H1 (cell line): ENCODE results near the gene NUP50. TPM values are rescaled to one million over a fixed set of nuclear protein-coding genes. Genes with fewer than 3 reads are reported as not detected.

Experiments used
- CTCF ChIA-PET: fragments of 300-600 bp; sonication (Branson Sonifier 250); formaldehyde crosslinking; loops from one replicate; lab custom pipeline; 2021; ENCODE audit not compliant: partially characterized antibody; lab: Charles Lee
- POLR2A ChIA-PET: fragments of 300-600 bp; sonication (Branson Sonifier 250); formaldehyde crosslinking; loops from one replicate; lab custom pipeline; 2021; ENCODE audit warnings: inconsistent platforms; ENCODE audit not compliant: partially characterized antibody; lab: Charles Lee
- DNase-seq, 2 experiments: peaks; one replicate each; pipeline versions ENCODE4 v3.0.0 to v3.0.0-alpha.2; 2010 to 2022; ENCODE audit warnings: low spot score in 2 of 2, low read depth in 1 of 2, mixed read lengths in 1 of 2
- FAIRE-seq: peaks from 2 replicates; lab custom pipeline; 2011; peaks lifted over from hg19 to GRCh38; lab: Jason Lieb, UNC
- H2AFZ ChIP-seq: 2 replicates; pipeline ENCODE4 v1.8.1; 2012; ENCODE audit warnings: low read length, inconsistent platforms
- H2AK5ac ChIP-seq: 2 replicates; pipeline ENCODE4 v1.6.1; 2013; ENCODE audit warnings: low read depth, low read length
- H2BK120ac ChIP-seq: replicated peaks from 2 replicates; pipeline ENCODE3; 2013; ENCODE audit warnings: low read depth, low read length, inconsistent platforms
- H2BK12ac ChIP-seq: 2 replicates; pipeline ENCODE4 v1.6.1; 2013; ENCODE audit warnings: low read depth, low read length
- H2BK15ac ChIP-seq: 2 replicates; pipeline ENCODE4 v1.6.1; 2013; ENCODE audit warnings: low read length
- H2BK20ac ChIP-seq: 2 replicates; pipeline ENCODE4 v1.6.1; 2013; ENCODE audit warnings: low read length
- H2BK5ac ChIP-seq: 2 replicates; pipeline ENCODE4 v1.6.1; 2013; ENCODE audit warnings: low read depth, low read length
- H3K14ac ChIP-seq: 2 replicates; pipeline ENCODE4 v1.6.1; 2013; ENCODE audit warnings: inconsistent platforms; ENCODE audit not compliant: insufficient read length
- H3K18ac ChIP-seq: 2 replicates; pipeline ENCODE4 v1.6.1; 2013; ENCODE audit warnings: low read length; ENCODE audit errors: extremely low read depth
- H3K23ac ChIP-seq: 2 replicates; pipeline ENCODE4 v1.6.1; 2013; ENCODE audit warnings: inconsistent platforms; ENCODE audit not compliant: insufficient read length
- H3K23me2 ChIP-seq: 2 replicates; pipeline ENCODE4 v1.6.1; 2013; ENCODE audit warnings: low read depth, low read length
- H3K27ac ChIP-seq: 2 replicates; pipeline ENCODE4 v1.6.1; 2011; ENCODE audit warnings: low read depth, low read length, inconsistent platforms
- H3K27me3 ChIP-seq, 4 experiments: replicated peaks in 1 of 4; 1 replicate in 1 of 4; 2 replicates in 3 of 4; pipeline versions ENCODE4 v1.6.1 to v1.8.1; 2011 to 2013; ENCODE audit warnings: low read length in 3 of 4, mild to moderate bottlenecking in 3 of 4, inconsistent platforms in 2 of 4, mixed read lengths in 2 of 4, moderate library complexity in 1 of 4; ENCODE audit not compliant: control insufficient read depth in 3 of 4, insufficient read depth in 3 of 4; ENCODE audit errors: extremely low read depth in 1 of 4
- H3K36me3 ChIP-seq, 4 experiments: 2 replicates each; pipeline versions ENCODE4 v1.6.1 to v1.8.1; 2011 to 2013; ENCODE audit warnings: mild to moderate bottlenecking in 4 of 4, low read length in 3 of 4, moderate library complexity in 2 of 4, control low read depth in 1 of 4, inconsistent platforms in 1 of 4; ENCODE audit not compliant: insufficient read depth in 4 of 4, control insufficient read depth in 2 of 4
- H3K4ac ChIP-seq: replicated peaks from 2 replicates; pipeline ENCODE3; 2013; ENCODE audit warnings: low read length, low read depth, mixed read lengths, inconsistent platforms; ENCODE audit not compliant: insufficient read length
- H3K4me1 ChIP-seq, 4 experiments: replicated peaks in 1 of 4; 1 replicate in 1 of 4; 2 replicates in 3 of 4; pipeline versions ENCODE4 v1.6.1 to v1.8.1; 2011 to 2013; ENCODE audit warnings: low read length in 3 of 4, inconsistent platforms in 2 of 4, mixed read lengths in 1 of 4; ENCODE audit not compliant: insufficient read depth in 4 of 4, control insufficient read depth in 3 of 4
- H3K4me2 ChIP-seq, 2 experiments: 2 replicates each; pipeline versions ENCODE4 v1.6.1 to v1.8.1; 2011 to 2013; ENCODE audit warnings: low read depth in 2 of 2, low read length in 2 of 2, control low read depth in 1 of 2, inconsistent platforms in 1 of 2, mild to moderate bottlenecking in 1 of 2; ENCODE audit not compliant: insufficient read depth in 1 of 2
- H3K4me3 ChIP-seq, 4 experiments: fragments of 200-600, 300-600 bp in 1 of 4; sonication (generic), shearing (Covaris generic), sonication (Bioruptor Twin) in 1 of 4; 2 replicates each; pipeline versions ENCODE4 v1.5.1 to v1.8.1; 2011 to 2016; ENCODE audit warnings: low read length in 4 of 4, low read depth in 3 of 4, control low read depth in 2 of 4, inconsistent platforms in 2 of 4, mild to moderate bottlenecking in 2 of 4, mixed read lengths in 1 of 4, moderate library complexity in 1 of 4; ENCODE audit not compliant: insufficient read depth in 2 of 4; ENCODE audit errors: extremely low read depth in 1 of 4
- H3K56ac ChIP-seq: replicated peaks from 2 replicates; pipeline ENCODE3; 2013; ENCODE audit warnings: low read depth, mild to moderate bottlenecking, mixed read lengths, low read length, inconsistent platforms; ENCODE audit not compliant: insufficient read length
- H3K79me1 ChIP-seq: 2 replicates; pipeline ENCODE4 v1.6.1; 2013; ENCODE audit warnings: low read depth, low read length, control low read depth
- H3K79me2 ChIP-seq, 2 experiments: 2 replicates each; pipeline versions ENCODE4 v1.6.1 to v1.8.1; 2012 to 2013; ENCODE audit warnings: low read length in 2 of 2, mild to moderate bottlenecking in 2 of 2, inconsistent platforms in 1 of 2; ENCODE audit not compliant: insufficient read depth in 2 of 2, control insufficient read depth in 1 of 2
- H3K9ac ChIP-seq, 4 experiments: replicated peaks in 1 of 4; 1 replicate in 1 of 4; 2 replicates in 3 of 4; pipeline versions ENCODE4 v1.6.1 to v1.8.1; 2011 to 2013; ENCODE audit warnings: low read depth in 3 of 4, low read length in 3 of 4, control low read depth in 2 of 4, mild to moderate bottlenecking in 2 of 4, moderate library complexity in 2 of 4, inconsistent platforms in 1 of 4; ENCODE audit errors: extremely low read depth in 1 of 4
- H3K9me3 ChIP-seq, 2 experiments: 2 replicates each; pipeline versions ENCODE4 v1.6.1 to v1.8.1; 2012 to 2013; ENCODE audit warnings: mild to moderate bottlenecking in 2 of 2, moderate library complexity in 2 of 2, control low read depth in 1 of 2, inconsistent platforms in 1 of 2, low read depth in 1 of 2, low read length in 1 of 2, mixed read lengths in 1 of 2; ENCODE audit not compliant: insufficient read depth in 2 of 2
- H4K20me1 ChIP-seq, 2 experiments: replicated peaks in 1 of 2; 2 replicates each; pipeline versions ENCODE3 to v1.8.1; 2011 to 2013; ENCODE audit warnings: inconsistent platforms in 2 of 2, low read length in 2 of 2, mild to moderate bottlenecking in 1 of 2; ENCODE audit not compliant: insufficient read depth in 2 of 2, control insufficient read depth in 1 of 2
- H4K5ac ChIP-seq: 2 replicates; pipeline ENCODE4 v1.6.1; 2013; ENCODE audit warnings: low read length, low read depth, mixed read lengths, inconsistent platforms; ENCODE audit not compliant: insufficient read length
- H4K8ac ChIP-seq: 2 replicates; pipeline ENCODE4 v1.8.0; 2013; ENCODE audit warnings: mild to moderate bottlenecking, moderate library complexity, low read length, inconsistent platforms; ENCODE audit not compliant: insufficient read depth; ENCODE audit errors: extremely low read depth
- H4K91ac ChIP-seq: replicated peaks from 2 replicates; pipeline ENCODE3; 2013; ENCODE audit warnings: low read length, mixed read lengths, inconsistent platforms; ENCODE audit not compliant: insufficient read length
- CBX5 ChIP-seq: fragments of 300-800, 300-1000 bp; sonication (generic); IDR thresholded peaks from 2 replicates; pipeline ENCODE4 v1.7.1; 2016; ENCODE audit warnings: antibody characterized with exemption, low read length, low read depth
- CREB1 ChIP-seq: IDR thresholded peaks from 2 replicates; pipeline ENCODE4 v1.6.1; 2012; ENCODE audit warnings: inconsistent platforms
- GABPA ChIP-seq: IDR thresholded peaks from 2 replicates; pipeline ENCODE4 v1.6.1; 2011; ENCODE audit warnings: mild to moderate bottlenecking, low read length, moderate library complexity, borderline replicate concordance; ENCODE audit not compliant: insufficient read depth
- RAD21 ChIP-seq, 2 experiments: IDR thresholded peaks in 1 of 2; conservative IDR thresholded peaks in 1 of 2; 2 replicates each; pipeline ENCODE4 v1.6.1; 2011; ENCODE audit warnings: low read depth in 2 of 2, low read length in 2 of 2, improper control_type of control experiment in 1 of 2, inconsistent platforms in 1 of 2, mild to moderate bottlenecking in 1 of 2, moderate library complexity in 1 of 2
- RFX5 ChIP-seq: IDR thresholded peaks from 2 replicates; pipeline ENCODE4 v1.6.1; 2011; ENCODE audit warnings: low read depth, low read length, improper control_type of control experiment, borderline replicate concordance
- SIN3A ChIP-seq, 2 experiments: IDR thresholded peaks in 1 of 2; conservative IDR thresholded peaks in 1 of 2; 2 replicates each; pipeline ENCODE4 v1.6.1; 2011 to 2012; ENCODE audit warnings: low read length in 2 of 2, improper control_type of control experiment in 1 of 2, low read depth in 1 of 2, mild to moderate bottlenecking in 1 of 2
- WGBS, 2 experiments: shearing (Covaris generic) in 1 of 2; methylation state at CpG; one replicate each; pipeline versions ENCODE4 v1.1.6 to v1.1.7; 2013 to 2015; ENCODE audit warnings: low lambda C conversion rate in 2 of 2, mixed read lengths in 2 of 2, inconsistent platforms in 1 of 2, low coverage in 1 of 2, missing lambda C conversion rate in 1 of 2; ENCODE audit not compliant: insufficient replicate concordance in 2 of 2, insufficient coverage in 1 of 2, insufficient read length in 1 of 2; ENCODE audit errors: extremely low coverage in 1 of 2, missing lambda C conversion rate in 1 of 2; 5-methylcytosine and 5-hydroxymethylcytosine counted together
- polyA plus RNA-seq, 7 experiments: library from polyadenylated mRNA; depleted of rRNA in 3 of 7; stranded (reverse) in 5 of 7; unstranded in 2 of 7; fragments of >200 nt in 5 of 7; fragments of 200-250 nt in 2 of 7; gene quantifications; 1 replicate in 5 of 7; 2 replicates in 1 of 7; 4 replicates in 1 of 7; pipeline versions ENCODE4 v1.2.1 to v1.2.3, GENCODE V29; 2011 to 2013; ENCODE audit warnings: missing spikeins in 2 of 7, mixed read lengths in 2 of 7
- total RNA-seq: library from RNA; stranded (reverse); fragmentation: NEBNext Ultra II Directional; extraction: Animal tissue kit (Norgen Biotek cat#: 25700); gene quantifications from 2 replicates; pipeline ENCODE4 v1.2.1, GENCODE V29; 2021
- TF ChIP-seq, protein P1 (sequence below): IDR thresholded peaks from 2 replicates; pipeline ENCODE4 v1.6.1; 2011; ENCODE audit warnings: low read length, improper control_type of control experiment

Gene NUP50
- total and polyA plus RNA-seq, 2 of the 8 experiments (the other 6 are each of a cell fraction or from before 2014, with no cell fraction given): 20.0 to 112 TPM

DNA sequence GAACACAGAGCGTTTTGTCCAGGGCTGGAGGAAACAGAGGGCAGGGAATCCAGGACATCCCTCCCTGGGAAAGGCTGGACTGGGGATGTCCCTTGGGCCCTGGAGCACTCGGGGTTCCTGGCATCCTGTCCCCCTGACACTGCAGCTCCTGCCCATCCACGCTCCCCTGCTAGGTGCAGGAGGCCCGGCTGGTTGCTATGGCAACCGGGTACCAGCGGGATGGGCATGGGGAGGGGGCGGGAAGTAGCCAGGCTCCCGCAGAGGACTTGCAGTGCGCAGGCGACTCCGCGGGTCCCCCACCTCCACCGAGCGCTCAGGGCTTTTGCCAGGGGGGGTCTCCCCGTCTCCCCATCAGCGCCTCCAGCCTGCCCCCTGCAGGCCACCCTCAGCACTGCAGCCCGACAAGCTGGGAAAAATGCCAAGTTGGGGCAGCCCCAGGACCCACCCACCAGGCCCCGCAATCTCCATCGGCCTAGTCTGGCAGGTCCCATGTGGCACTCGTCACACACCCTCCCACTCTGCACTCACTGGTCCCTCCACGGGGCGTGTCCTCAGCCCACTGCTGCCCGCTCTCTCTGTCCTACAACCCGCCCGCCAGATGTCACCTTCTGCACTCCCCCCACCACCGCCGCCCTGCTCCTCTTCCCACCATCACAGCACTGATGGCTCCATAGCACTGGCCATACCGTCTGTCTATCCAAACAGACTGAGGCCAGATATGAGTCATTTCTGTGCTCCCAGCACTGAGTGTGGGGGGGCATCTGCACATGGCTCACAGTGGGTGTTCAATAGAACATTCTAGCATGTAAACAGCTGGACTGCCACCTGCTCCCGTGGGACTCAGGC, 45.5 kb downstream of the NUP50 start:
- Histone ChIP-seq H3K14ac (no peak overlapping the region), H3K4me1 (peaks cover 0 to 22% (median 8%) of the 10 kb centered on the region in 4 experiments; a peak in 6 of 7 replicates), H3K79me1 (peaks cover 4% of the 10 kb centered on the region), H2BK12ac (no peak overlapping the region), H3K4me3 (no peak overlapping the region), H3K9ac (no peak overlapping the region), H2BK20ac (no peak overlapping the region), H2AFZ (no peak overlapping the region), H3K18ac (no peak overlapping the region; the same call in 1 of the 2 replicates), H2BK15ac (no peak overlapping the region), H3K4me2 (0 out of 4 replicates have a peak overlapping the region, but pooled peaks of 1 of the 2 experiments have one; percentile 17), H3K27me3 (no peaks in the 10 kb centered on the region), H3K9me3 (no peaks in the 10 kb centered on the region), H3K36me3 (no peaks in the 10 kb centered on the region), H2AK5ac (no peak overlapping the region), H3K23ac (no peak overlapping the region), H4K20me1 (peaks cover 7 to 21% of the 10 kb centered on the region in 2 experiments), H2BK5ac (no peak overlapping the region), H4K8ac (0 out of 2 replicates have a peak overlapping the region, but pooled peaks have one; percentile 41), H3K23me2 (no peaks in the 10 kb centered on the region), H4K5ac (no peak overlapping the region), H3K27ac (no peak overlapping the region), H4K91ac (no peak overlapping the region), H2BK120ac (no peak overlapping the region), H3K79me2 (peaks cover 0 to 3% of the 10 kb centered on the region in 2 experiments; a peak in 1 of 4 replicates), H3K4ac (no peak overlapping the region), H3K56ac (no peak overlapping the region)
- FAIRE-seq (no peak), DNase-seq (peak; percentile 43 to 97)
- WGBS, 2 experiments: 67% methylated on average over 17 of the region's 29 CpGs; no CpG with 5 or more reads in 1 of the 2 experiments
- CTCF ChIA-PET: interaction anchor here (0.6 to 4.4 kb wide), 38 partner anchors 9 to 1513 kb away, joined by 3 to 25 read pairs (median 4); no protein-coding TSS in a partner anchor
- POLR2A ChIA-PET: no interaction called here
- 0 out of 2 replicates have a peak, but pooled peaks have one; percentile 26 for TF ChIP-seq GABPA
- no peak for TF ChIP-seq CBX5
- TF ChIP-seq RAD21 (IDR thresholded peaks at IDR 0.05 in 1 of 2, conservative IDR thresholded peaks at IDR 0.05 in 1 of 2; ENCODE audit: low read depth in 2 of 2, low read length in 2 of 2): peak; percentile 54 to 68
- 0 out of 2 replicates have a peak, but pooled peaks have one; percentile 39 for TF ChIP-seq CREB1
- TF ChIP-seq, protein P1, sequence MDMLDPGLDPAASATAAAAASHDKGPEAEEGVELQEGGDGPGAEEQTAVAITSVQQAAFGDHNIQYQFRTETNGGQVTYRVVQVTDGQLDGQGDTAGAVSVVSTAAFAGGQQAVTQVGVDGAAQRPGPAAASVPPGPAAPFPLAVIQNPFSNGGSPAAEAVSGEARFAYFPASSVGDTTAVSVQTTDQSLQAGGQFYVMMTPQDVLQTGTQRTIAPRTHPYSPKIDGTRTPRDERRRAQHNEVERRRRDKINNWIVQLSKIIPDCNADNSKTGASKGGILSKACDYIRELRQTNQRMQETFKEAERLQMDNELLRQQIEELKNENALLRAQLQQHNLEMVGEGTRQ: no peak
- TF ChIP-seq SIN3A (conservative IDR thresholded peaks at IDR 0.05 in 1 of 2, IDR thresholded peaks at IDR 0.05 in 1 of 2; ENCODE audit: low read depth in 1 of 2, low read length in 2 of 2): 0 out of 4 replicates have a peak, but pooled peaks of 1 of the 2 experiments have one; percentile 31
- TF ChIP-seq RFX5: no peak
